AG09309 (cell line): ENCODE data around the gene DDX31.

Experiments used
- DNase-seq: peaks from one replicate; pipeline ENCODE4 v3.0.0-alpha.2; 2010; ENCODE audit warnings: low read depth
- H3K4me3 ChIP-seq: 2 replicates; pipeline ENCODE4 v1.5.1; 2011; ENCODE audit warnings: mild to moderate bottlenecking, low read depth, low read length, moderate library complexity; ENCODE audit not compliant: control insufficient read depth
- TF ChIP-seq, protein P1 (sequence below): IDR thresholded peaks from 2 replicates; pipeline ENCODE4 v1.5.1; 2011; ENCODE audit warnings: mild to moderate bottlenecking, low read depth, low read length, inconsistent platforms; ENCODE audit not compliant: insufficient read depth, control insufficient read depth; ENCODE audit errors: missing control alignments

DDX31 gene

GRCh38 chr9:132582276-132582785, 87.5 kb downstream of the DDX31 start, which contains the start of gene BARHL1:
Gene BARHL1 (plus strand): TSS chr9:132582606. CDS start chr9:132582798, 192 bp downstream.
- H3K4me3 ChIP-seq, result peak within 1 kb of the TSS; percentile 12
- TF ChIP-seq, protein P1, sequence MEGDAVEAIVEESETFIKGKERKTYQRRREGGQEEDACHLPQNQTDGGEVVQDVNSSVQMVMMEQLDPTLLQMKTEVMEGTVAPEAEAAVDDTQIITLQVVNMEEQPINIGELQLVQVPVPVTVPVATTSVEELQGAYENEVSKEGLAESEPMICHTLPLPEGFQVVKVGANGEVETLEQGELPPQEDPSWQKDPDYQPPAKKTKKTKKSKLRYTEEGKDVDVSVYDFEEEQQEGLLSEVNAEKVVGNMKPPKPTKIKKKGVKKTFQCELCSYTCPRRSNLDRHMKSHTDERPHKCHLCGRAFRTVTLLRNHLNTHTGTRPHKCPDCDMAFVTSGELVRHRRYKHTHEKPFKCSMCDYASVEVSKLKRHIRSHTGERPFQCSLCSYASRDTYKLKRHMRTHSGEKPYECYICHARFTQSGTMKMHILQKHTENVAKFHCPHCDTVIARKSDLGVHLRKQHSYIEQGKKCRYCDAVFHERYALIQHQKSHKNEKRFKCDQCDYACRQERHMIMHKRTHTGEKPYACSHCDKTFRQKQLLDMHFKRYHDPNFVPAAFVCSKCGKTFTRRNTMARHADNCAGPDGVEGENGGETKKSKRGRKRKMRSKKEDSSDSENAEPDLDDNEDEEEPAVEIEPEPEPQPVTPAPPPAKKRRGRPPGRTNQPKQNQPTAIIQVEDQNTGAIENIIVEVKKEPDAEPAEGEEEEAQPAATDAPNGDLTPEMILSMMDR, result no peak
- DNase-seq, result no peak

DNA sequence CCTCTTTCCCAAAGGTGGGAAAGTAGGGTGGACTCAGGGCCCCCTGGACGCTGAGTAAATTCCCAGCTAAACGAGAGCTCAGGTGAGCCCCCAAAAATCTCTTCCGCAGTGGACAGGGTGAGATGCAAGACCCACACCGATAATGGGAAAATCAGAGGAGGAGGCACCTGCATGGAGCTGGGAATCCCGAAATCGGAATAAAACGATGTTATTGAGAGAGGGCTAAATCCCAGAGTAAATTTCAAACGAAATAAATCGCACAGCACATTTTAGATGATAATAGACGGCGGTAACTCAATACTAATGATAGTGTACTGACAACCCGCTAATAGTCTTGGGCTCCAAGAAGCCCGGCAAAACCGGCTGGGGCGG, 90.4 kb downstream of the DDX31 start:
- H3K4me3 ChIP-seq, result no peak overlapping the region
- no peak for DNase-seq
- TF ChIP-seq, protein P1, result no peak

GRCh38 chr9:132578367-132578932, 91.3 kb downstream of the DDX31 start:
- no peak for DNase-seq
- TF ChIP-seq, protein P1, result no peak
- no peak overlapping the region for H3K4me3 ChIP-seq

- no peak for DNase-seq
- TF ChIP-seq, protein P1, result no peak
- H3K4me3 ChIP-seq, result no peak overlapping the region
Measured at GRCh38 chr9:132577119-132577518, 92.7 kb downstream of the DDX31 start.

DNA sequence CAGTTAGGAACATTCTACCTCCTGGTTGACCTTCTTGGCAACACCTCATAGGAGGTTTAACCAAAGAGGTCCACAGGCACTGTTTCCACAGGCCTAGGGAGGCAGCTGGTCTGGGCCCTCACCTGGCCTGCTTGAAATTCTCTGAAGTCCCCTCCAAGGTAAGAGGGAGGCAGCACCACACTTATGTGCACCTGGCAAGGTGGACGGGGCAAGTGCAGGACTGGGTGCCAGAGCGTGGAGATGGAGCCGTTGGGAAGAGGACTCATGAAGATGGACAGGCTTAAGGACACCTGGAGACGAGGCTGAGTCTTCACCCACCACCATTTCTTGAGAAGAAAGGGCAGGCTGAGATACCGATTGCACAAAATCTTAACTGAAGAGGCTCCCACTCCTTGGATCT, 94.0 kb downstream of the DDX31 start:
- no peak overlapping the region for H3K4me3 ChIP-seq
- no peak for DNase-seq
- TF ChIP-seq, protein P1, result no peak

- DNase-seq, result peak; percentile 8
- no peak overlapping the region for H3K4me3 ChIP-seq
- TF ChIP-seq, protein P1, result peak; percentile 92
Measured at GRCh38 chr9:132575005-132575609, 94.7 kb downstream of the DDX31 start.
